ENCODE results near the gene TBC1D1.
"Not testable (repeated sequence)": the region's sequence is repeated elsewhere in the genome, so short reads cannot be mapped to it uniquely, and the experiment has no call there.

Gene TBC1D1

GRCh38 chr4:37891260-37892159, 626 bp downstream of the TBC1D1 start:
- DNase-seq (ENCODE audit: low spot score): peak; percentile 44

GRCh38 chr4:37892641-37893040, 1.8 kb downstream of the TBC1D1 start:
- DNase-seq (ENCODE audit: low spot score): peak; percentile 55

GRCh38 chr4:37893164-37893563, 2.3 kb downstream of the TBC1D1 start:
- DNase-seq (ENCODE audit: low spot score): no peak

GRCh38 chr4:37895271-37895670, 4.4 kb downstream of the TBC1D1 start:
- DNase-seq (ENCODE audit: low spot score): no peak

GRCh38 chr4:37896206-37896860, 5.4 kb downstream of the TBC1D1 start:
- no peak for DNase-seq (ENCODE audit: low spot score)

GRCh38 chr4:37902212-37902611, 11.3 kb downstream of the TBC1D1 start:
- DNase-seq (ENCODE audit: low spot score): no peak

- no peak for DNase-seq (ENCODE audit: low spot score)
Observed at GRCh38 chr4:37902738-37903693, 12.1 kb downstream of the TBC1D1 start.

GRCh38 chr4:37903901-37904300, 13.0 kb downstream of the TBC1D1 start:
- DNase-seq (ENCODE audit: low spot score): no peak

- no peak for DNase-seq (ENCODE audit: low spot score)
Observed at GRCh38 chr4:37904824-37905223, 13.9 kb downstream of the TBC1D1 start.

GRCh38 chr4:37905533-37906169, 14.8 kb downstream of the TBC1D1 start:
- DNase-seq (ENCODE audit: low spot score): no peak

- DNase-seq (ENCODE audit: low spot score): no peak
Observed at GRCh38 chr4:37908488-37909331, 17.8 kb downstream of the TBC1D1 start.

- no peak for DNase-seq (ENCODE audit: low spot score)
Observed at GRCh38 chr4:37909332-37910090, 18.6 kb downstream of the TBC1D1 start.

- DNase-seq (ENCODE audit: low spot score): no peak
Observed at GRCh38 chr4:37910091-37910486, 19.2 kb downstream of the TBC1D1 start.

- DNase-seq (ENCODE audit: low spot score): no peak
Observed at GRCh38 chr4:37914539-37914938, 23.7 kb downstream of the TBC1D1 start.

GRCh38 chr4:37917388-37917787, 26.5 kb downstream of the TBC1D1 start:
- DNase-seq (ENCODE audit: low spot score): no peak

- no peak for DNase-seq (ENCODE audit: low spot score)
Observed at GRCh38 chr4:37918653-37919052, 27.8 kb downstream of the TBC1D1 start.

GRCh38 chr4:37922328-37922727, 31.4 kb downstream of the TBC1D1 start:
- DNase-seq (ENCODE audit: low spot score): no peak

- not testable (repeated sequence) for DNase-seq (ENCODE audit: low spot score)
Observed at GRCh38 chr4:37923089-37923488, 32.2 kb downstream of the TBC1D1 start.

- DNase-seq (ENCODE audit: low spot score): no peak
Observed at GRCh38 chr4:37924946-37925345, 34.1 kb downstream of the TBC1D1 start.

- no peak for DNase-seq (ENCODE audit: low spot score)
Observed at GRCh38 chr4:37927434-37927833, 36.5 kb downstream of the TBC1D1 start.
